ENCODE data around the gene ALPL.
"Not testable (repeated sequence)": the region's sequence is repeated elsewhere in the genome, so short reads cannot be mapped to it uniquely, and the experiment has no call there.

ALPL gene

GRCh38 chr1:21563971-21564370 is 54.7 kb downstream of the ALPL start:
- DNase-seq, result no peak

DNA sequence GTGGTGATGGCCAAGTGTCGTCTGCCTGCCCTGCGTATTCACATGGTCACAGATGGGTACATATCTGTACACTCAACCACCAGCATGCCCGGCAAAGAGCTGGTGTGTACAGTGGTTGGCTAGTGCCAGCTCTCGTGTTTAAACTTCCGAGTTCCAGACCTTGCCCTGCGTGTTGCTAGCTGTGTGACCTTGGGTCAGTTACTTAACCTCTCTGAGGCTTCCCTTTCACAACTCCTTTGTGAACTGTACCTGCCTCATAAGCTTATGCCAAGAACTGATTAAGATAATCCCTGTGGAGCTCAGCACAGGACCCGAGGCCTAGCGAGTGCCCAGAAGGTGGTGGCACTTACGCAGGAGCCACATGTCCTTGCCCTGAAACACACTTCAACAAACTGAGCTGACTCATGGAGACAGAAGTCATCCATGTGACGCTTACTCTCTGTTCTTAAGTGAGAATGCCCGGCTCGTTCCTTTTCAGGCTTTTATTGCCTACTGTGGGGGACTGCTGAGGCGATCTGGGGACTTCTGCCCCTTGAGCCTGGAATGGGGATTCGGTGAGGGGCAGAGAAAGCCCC is 55.4 kb downstream of the ALPL start:
- no peak for DNase-seq

- DNase-seq, result no peak
These were observed 56.1 kb downstream of the ALPL start for GRCh38 chr1:21565285-21565684.

GRCh38 chr1:21566361-21566760 is 57.1 kb downstream of the ALPL start:
- not testable (repeated sequence) for DNase-seq

- DNase-seq, result no peak
These were observed 58.2 kb downstream of the ALPL start for GRCh38 chr1:21567241-21568005.

DNA sequence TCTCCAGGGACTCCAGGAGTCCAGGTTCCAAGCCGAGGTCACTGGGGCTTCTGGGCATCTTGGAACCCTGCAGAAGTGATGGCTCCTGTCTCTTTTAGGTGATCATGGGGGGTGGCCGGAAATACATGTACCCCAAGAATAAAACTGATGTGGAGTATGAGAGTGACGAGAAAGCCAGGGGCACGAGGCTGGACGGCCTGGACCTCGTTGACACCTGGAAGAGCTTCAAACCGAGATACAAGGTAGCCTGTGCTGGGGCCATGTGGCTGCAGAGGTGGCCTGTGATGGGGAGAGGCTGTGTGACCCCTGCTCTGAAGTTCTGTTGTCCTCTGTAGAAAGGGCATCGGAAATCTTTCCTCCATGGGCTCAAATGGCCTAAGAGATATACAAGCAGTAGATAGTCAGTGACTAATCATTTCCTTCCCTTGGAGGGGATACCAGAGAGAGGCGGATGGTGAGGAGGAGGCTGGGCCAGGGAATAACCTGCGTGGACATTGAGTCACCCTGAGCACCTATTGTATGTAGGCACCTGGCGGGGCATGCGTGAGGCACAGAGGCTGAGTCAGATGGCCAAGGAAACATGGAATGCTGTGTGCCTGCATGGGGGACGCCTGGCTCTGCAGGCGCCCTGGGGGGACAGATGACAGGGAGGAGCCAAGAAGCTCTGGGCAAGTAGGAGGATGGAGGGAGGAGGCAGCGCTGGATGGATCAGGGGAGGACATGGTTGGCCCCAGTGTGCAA is 59.0 kb downstream of the ALPL start:
- peak; percentile 83 for DNase-seq

DNA sequence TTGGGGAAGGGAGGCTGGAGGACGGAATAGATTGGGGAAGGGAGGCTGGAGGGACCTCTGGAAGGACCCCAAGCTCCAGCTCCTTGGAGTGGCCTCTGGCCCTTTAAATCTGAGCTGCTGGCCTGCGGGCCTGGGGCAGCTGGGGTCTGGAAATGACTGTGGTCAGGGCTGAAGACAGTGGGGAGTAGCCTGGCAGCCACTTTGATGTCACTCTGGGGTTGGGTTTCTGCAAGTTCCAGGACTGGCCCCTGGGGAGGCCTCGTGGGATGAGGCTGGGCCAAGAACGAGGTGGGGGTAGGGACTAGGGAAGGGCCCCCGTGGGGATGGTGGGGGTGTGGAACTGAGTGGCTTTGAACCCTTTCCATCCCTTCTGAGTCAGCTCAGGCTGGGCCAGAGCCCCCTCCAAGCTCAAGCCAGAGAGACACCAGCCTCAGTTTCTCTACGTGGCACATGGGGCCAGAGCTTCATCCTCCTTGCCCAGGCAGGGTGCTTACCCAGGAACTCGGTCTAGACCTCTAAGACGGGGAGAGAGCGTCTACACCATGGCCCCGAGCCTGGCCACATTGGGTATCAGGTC is 59.7 kb downstream of the ALPL start:
- DNase-seq, result no peak

- DNase-seq, result no peak
These were observed 60.8 kb downstream of the ALPL start for GRCh38 chr1:21569820-21570527.

DNA sequence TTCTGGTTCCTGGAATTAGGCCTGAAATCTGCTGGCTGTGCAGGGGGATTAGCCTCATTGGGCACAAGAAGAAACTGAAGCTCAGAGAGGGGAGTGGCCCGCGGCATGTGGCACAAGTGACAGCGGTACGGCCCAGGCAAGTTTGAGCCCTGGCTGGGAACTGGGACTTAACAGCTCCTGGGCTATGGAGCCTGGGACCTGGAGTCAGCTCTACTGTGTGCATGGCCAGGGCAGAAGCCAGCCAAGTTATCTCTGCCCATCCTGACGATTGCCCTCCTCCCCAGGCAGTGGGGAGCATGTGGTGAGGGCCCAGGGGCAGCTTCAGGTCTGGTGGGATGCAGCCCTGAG is 61.3 kb downstream of the ALPL start:
- DNase-seq, result no peak

- no peak for DNase-seq
These were observed 61.7 kb downstream of the ALPL start for GRCh38 chr1:21570885-21571284.

DNA sequence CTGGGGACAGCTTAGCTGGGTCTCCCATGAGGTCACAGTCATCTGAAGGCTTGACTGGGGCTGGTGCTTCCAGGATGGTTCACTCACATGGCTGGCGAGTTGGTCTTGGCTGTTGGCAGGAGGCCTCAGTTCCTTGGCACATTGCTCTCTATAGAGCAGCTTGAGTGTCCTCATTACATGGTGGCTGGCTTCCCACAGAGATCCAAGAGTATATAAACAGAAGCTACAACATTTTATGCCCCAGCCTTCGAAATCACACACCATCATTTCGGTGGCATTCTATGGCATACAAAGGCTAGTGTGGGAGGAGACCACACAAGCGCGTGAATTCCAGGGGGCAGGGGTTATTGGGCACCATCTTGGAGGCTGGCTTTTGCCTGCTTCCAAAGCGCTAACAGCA is 63.0 kb downstream of the ALPL start:
- no peak for DNase-seq

- no peak for DNase-seq
These were observed 63.6 kb downstream of the ALPL start for GRCh38 chr1:21572735-21573277.

DNA sequence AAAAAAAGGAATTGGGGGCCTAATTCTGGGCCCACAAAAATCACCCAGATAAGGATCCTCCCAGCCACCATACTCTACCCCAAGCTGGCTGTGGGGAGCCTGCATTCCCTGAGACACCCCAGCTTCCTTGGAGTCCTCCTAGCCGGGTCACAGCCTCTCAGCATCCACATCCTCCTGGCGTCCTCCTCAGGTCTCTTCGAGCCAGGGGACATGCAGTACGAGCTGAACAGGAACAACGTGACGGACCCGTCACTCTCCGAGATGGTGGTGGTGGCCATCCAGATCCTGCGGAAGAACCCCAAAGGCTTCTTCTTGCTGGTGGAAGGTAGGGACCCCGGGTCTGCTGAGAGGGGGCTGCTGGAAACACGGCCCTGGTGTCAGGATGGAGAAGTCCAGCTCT is 64.3 kb downstream of the ALPL start:
- DNase-seq, result no peak

DNA sequence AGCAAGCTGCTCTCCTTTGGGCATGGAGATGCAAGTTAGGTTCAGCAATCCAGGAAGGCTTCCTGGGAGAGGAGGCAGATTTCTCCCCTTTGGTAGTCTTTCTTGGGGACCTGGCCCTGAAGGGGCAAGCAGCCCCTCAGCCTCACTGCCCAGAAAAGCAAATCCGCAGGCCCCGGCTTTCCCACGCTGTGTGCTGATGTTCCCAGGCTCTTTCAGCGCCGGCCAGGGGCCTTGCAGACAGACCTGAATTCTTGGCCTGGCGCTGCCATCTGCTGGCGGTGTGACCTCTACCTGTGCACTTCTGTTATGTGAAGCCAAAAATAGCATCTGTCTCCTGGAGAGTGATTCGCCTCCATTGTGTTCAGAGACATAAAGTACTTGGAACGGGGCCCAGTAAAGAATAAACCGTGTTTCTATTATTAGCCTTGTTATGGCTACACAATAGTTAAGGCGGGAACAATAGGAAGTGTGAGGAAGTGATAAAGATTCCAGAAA is 64.8 kb downstream of the ALPL start:
- peak; percentile 89 for DNase-seq

DNA sequence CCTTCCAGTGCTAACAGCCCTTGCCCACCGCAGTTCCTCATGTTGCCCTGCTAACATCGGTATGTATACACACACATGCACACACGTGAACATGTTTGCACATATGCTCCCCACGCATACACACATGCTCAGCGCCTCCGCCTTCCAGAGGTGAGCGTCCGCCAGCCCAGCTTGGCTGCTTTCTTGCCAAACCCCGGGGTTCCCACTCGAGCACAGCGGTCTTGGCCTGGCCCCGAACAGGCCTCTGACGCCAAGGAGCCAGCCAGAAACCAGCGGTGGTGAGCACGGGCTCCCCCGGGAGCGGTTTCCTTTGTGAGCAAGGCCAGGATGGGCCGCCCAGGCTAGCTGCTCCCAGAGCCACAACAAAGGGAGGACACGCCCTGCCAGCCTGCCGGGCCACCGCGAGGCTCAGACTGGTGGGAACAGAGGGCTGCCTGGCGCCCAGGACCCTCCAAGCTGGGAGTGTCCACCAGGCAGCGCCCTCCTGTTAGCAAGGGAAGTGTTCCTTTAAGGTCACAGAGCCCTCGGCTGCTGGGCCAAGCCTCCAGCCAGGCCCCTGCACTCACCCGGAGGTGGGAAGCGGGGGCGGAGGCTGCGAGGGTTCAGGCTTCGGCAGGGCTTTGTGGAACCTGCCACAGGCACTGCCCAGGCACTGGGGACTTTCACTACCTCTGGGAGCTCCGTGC is 65.4 kb downstream of the ALPL start:
- no peak for DNase-seq

DNA sequence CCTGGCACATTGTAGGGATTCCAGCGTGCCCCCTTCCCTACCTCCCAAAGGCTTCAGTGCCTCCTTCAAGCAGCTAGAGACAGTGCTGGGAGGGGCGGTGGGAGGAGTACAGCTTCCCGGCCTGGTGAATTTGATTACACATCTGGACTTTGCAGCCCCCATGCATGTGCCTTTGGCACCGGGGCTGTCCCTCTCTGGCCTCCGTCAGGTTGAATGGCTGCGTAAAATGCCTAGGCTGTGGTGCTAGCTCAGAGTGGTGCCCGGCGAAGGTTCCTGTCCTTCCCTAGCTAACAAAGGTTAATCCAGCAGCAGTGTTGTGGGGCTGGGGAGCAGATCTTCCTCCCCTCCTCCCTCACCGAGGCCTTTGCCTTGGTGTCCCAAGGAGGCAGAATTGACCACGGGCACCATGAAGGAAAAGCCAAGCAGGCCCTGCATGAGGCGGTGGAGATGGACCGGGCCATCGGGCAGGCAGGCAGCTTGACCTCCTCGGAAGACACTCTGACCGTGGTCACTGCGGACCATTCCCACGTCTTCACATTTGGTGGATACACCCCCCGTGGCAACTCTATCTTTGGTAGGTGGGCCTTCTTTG is 66.2 kb downstream of the ALPL start:
- DNase-seq, result no peak

DNA sequence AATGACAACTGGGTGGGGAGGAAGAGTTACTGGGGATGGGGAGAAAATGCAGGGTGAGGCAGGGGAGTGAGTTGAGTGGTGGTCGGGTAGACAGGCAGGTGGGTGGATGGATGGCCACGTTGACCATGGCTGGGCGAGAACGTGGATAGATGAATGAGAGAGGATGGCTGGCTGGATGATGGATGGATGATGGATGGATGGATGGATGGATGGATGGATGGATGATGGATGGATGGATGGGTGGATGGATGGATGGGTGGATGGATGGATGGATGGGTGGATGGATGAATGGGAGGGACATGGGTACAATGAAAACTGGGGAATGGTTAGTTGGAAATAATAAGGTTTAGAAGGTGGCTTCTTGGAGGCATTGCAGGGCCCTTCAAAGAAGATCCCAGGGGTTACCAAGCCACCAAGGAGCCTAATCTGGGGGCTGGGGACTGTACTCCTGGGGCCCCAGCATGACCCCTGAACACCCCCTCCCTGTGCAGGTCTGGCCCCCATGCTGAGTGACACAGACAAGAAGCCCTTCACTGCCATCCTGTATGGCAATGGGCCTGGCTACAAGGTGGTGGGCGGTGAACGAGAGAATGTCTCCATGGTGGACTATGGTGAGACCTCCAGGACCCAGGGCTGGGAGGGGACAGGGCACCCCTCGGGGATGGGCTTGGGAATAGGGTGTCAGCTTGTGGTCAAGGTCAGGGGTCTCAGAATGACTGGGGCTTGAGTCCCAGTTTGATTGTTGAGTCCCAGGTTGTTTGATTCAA is 67.0 kb downstream of the ALPL start:
- no peak for DNase-seq

- DNase-seq, result no peak
These were observed 67.6 kb downstream of the ALPL start for GRCh38 chr1:21576798-21577187.

DNA sequence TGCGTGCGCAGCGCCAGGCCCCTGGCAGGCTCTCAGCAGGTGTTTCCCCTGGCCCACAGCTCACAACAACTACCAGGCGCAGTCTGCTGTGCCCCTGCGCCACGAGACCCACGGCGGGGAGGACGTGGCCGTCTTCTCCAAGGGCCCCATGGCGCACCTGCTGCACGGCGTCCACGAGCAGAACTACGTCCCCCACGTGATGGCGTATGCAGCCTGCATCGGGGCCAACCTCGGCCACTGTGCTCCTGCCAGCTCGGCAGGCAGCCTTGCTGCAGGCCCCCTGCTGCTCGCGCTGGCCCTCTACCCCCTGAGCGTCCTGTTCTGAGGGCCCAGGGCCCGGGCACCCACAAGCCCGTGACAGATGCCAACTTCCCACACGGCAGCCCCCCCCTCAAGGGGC is 68.1 kb downstream of the ALPL start:
- no peak for DNase-seq

DNA sequence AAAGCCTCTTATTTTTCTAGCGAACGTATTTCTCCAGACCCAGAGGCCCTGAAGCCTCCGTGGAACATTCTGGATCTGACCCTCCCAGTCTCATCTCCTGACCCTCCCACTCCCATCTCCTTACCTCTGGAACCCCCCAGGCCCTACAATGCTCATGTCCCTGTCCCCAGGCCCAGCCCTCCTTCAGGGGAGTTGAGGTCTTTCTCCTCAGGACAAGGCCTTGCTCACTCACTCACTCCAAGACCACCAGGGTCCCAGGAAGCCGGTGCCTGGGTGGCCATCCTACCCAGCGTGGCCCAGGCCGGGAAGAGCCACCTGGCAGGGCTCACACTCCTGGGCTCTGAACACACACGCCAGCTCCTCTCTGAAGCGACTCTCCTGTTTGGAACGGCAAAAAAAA is 68.7 kb downstream of the ALPL start:
- DNase-seq, result no peak

DNA sequence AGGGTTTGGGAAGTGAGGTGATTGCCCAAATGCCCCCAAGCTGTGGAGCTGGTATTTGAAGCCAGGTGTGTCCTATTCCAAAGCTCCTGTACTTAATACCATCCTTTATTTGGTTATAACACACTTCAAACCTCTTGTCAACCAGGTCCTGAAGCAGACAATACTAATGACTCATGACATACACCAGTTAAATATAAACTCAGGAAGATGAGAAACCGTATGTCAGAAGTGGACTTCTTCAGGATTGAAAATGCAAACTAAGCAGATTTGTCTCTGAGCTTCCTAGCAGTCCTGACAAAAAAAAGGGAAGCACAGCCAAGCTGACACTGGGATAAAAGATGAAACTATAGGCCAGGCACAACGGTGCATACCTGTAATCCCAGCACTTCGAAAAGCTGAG is 70.6 kb downstream of the ALPL start:
- DNase-seq, result no peak

Measured in NCI-H82 (cell line).